HepG2 (cell line): ENCODE data around the gene NUF2. TPM values are rescaled to one million over a fixed set of nuclear protein-coding genes. Genes with fewer than 3 reads are reported as not detected.

ENCODE experiments used
- ATAC-seq: fragments of 200-7000 bp; cut with Tn5 transposase; 3 replicates; pipeline ENCODE4 v1.9.1; 2020; ENCODE audit warnings: mild to moderate bottlenecking, moderate library complexity
- BruUV-seq: library from RNA; stranded (reverse); fragments of 400-500 nt; replicated peaks from 2 replicates; lab custom pipeline; 2021; lab: Mats Ljungman, UMichigan
- CTCF ChIA-PET: fragments of 300-600 bp; formaldehyde crosslinking; extraction: SDS; loops from one replicate; lab custom pipeline; 2021; ENCODE audit warnings: low total read pairs, inconsistent platforms, low intra/inter-chr PET ratio; lab: Yijun Ruan, JAX
- POLR2A ChIA-PET: fragments of 350-600 bp; sonication (Branson Sonifier 250); formaldehyde crosslinking; loops from one replicate; lab custom pipeline; 2020; ENCODE audit warnings: antibody characterized with exemption, inconsistent platforms; lab: Yijun Ruan, JAX
- DNase-seq: peaks from one replicate; pipeline ENCODE4 v3.0.0-alpha.2; 2015; ENCODE audit warnings: low spot score
- FAIRE-seq: peaks from 3 replicates; lab custom pipeline; 2011; peaks lifted over from hg19 to GRCh38; lab: Jason Lieb, UNC
- H2AFZ ChIP-seq: one replicate; pipeline ENCODE4 v1.6.1; 2011; ENCODE audit warnings: low read length, inconsistent platforms
- H3K27ac ChIP-seq: fragments of 300-600 bp; 3 replicates; pipeline ENCODE4 v1.8.0; 2011; ENCODE audit warnings: mixed run types, mild to moderate bottlenecking, mixed read lengths, low read length, inconsistent platforms; ENCODE audit not compliant: insufficient read depth; ENCODE audit errors: extremely low read length
- H3K27me3 ChIP-seq, 2 experiments: fragments of 200-600 bp in 1 of 2; 2 replicates in 1 of 2; 3 replicates in 1 of 2; pipeline versions ENCODE4 v1.6.0 to v1.8.0; 2011; ENCODE audit warnings: low read length in 2 of 2, mild to moderate bottlenecking in 2 of 2, moderate library complexity in 2 of 2, inconsistent platforms in 1 of 2; ENCODE audit not compliant: insufficient read depth in 2 of 2, control insufficient read depth in 1 of 2
- H3K36me3 ChIP-seq, 2 experiments: fragments of 200-600 bp in 1 of 2; replicated peaks in 1 of 2; 2 replicates in 1 of 2; 3 replicates in 1 of 2; pipeline versions ENCODE4 v1.5.1 to v1.8.0; 2011; ENCODE audit warnings: low read length in 2 of 2, inconsistent platforms in 1 of 2; ENCODE audit not compliant: insufficient read depth in 2 of 2, control insufficient read depth in 1 of 2
- H3K4me1 ChIP-seq: 2 replicates; pipeline ENCODE4 v1.5.1; 2012; ENCODE audit warnings: low read length, inconsistent platforms; ENCODE audit not compliant: insufficient read depth
- H3K4me2 ChIP-seq: 2 replicates; pipeline ENCODE4 v1.6.0; 2011; ENCODE audit warnings: low read depth, low read length, inconsistent platforms
- H3K4me3 ChIP-seq, 3 experiments: fragments of 200-600 bp in 1 of 3; sonication (generic), shearing (Covaris generic) in 1 of 3; replicated peaks in 1 of 3; 2 replicates each; pipeline ENCODE4 v1.5.1; 2011 to 2016; ENCODE audit warnings: low read length in 3 of 3, inconsistent platforms in 2 of 3, low read depth in 2 of 3, mild to moderate bottlenecking in 2 of 3, control low read depth in 1 of 3, mixed read lengths in 1 of 3; ENCODE audit not compliant: insufficient read depth in 1 of 3
- H3K79me2 ChIP-seq: one replicate; pipeline ENCODE4 v1.6.1; 2011; ENCODE audit warnings: low read length, inconsistent platforms; ENCODE audit not compliant: insufficient read depth
- H3K9ac ChIP-seq: 2 replicates; pipeline ENCODE4 v1.6.0; 2011; ENCODE audit warnings: mild to moderate bottlenecking, low read depth, low read length, inconsistent platforms; ENCODE audit not compliant: insufficient read depth
- H3K9me3 ChIP-seq: 2 replicates; pipeline ENCODE4 v1.5.1; 2012; ENCODE audit warnings: mild to moderate bottlenecking, low read length
- H4K20me1 ChIP-seq: 2 replicates; pipeline ENCODE4 v1.6.0; 2011; ENCODE audit warnings: inconsistent platforms, mild to moderate bottlenecking, low read length, moderate library complexity; ENCODE audit not compliant: insufficient read depth
- ATF7 ChIP-seq, 2 experiments: fragments of 450-650 bp in 1 of 2; sonication (generic) in 1 of 2; formaldehyde crosslinking in 1 of 2; IDR thresholded peaks; 2 replicates each; pipeline versions ENCODE4 v1.4.0 to v1.6.1; 2016 to 2020; ENCODE audit warnings: antibody characterized with exemption in 1 of 2, mild to moderate bottlenecking in 1 of 2, missing genetic modification reagents in 1 of 2
- CREB1 ChIP-seq, 2 experiments: fragments of 450-650 bp in 1 of 2; IDR thresholded peaks; 2 replicates each; pipeline ENCODE4 v1.6.1; 2016 to 2017; ENCODE audit warnings: control low read depth in 1 of 2, mild to moderate bottlenecking in 1 of 2, missing compliant biosample characterization in 1 of 2, missing genetic modification characterization in 1 of 2
- EP300 ChIP-seq, 3 experiments: sonication (generic) in 1 of 3; formaldehyde crosslinking in 1 of 3; IDR thresholded peaks; 2 replicates each; pipeline versions ENCODE4 v1.5.1 to v1.6.1; 2011 to 2020; ENCODE audit warnings: low read depth in 2 of 3, low read length in 2 of 3, borderline replicate concordance in 1 of 3, improper control_type of control experiment in 1 of 3, mild to moderate bottlenecking in 1 of 3, missing genetic modification reagents in 1 of 3, moderate library complexity in 1 of 3
- RCOR2 ChIP-seq: IDR thresholded peaks from 2 replicates; pipeline ENCODE4 v1.6.1; 2016; ENCODE audit warnings: missing biosample characterization, missing genetic modification reagents
- ZBTB49 ChIP-seq: sonication (generic); formaldehyde crosslinking; IDR thresholded peaks from 2 replicates; pipeline ENCODE4 v1.4.0; 2020; ENCODE audit warnings: missing genetic modification reagents, borderline replicate concordance
- ZNF10 ChIP-seq: sonication (generic); formaldehyde crosslinking; IDR thresholded peaks from 2 replicates; pipeline ENCODE4 v1.4.0; 2020; ENCODE audit warnings: mild to moderate bottlenecking, low read depth, missing genetic modification reagents, borderline replicate concordance
- ZNF12 ChIP-seq: sonication (generic); formaldehyde crosslinking; IDR thresholded peaks from 2 replicates; pipeline ENCODE4 v1.5.0; 2020; ENCODE audit warnings: missing genetic modification reagents
- ZNF256 ChIP-seq: sonication (generic); formaldehyde crosslinking; conservative IDR thresholded peaks from 2 replicates; pipeline ENCODE4 v1.4.0; 2020; ENCODE audit warnings: missing genetic modification reagents
- WGBS: methylation state at CpG from one replicate; pipeline ENCODE4 v1.1.6; 2017; ENCODE audit warnings: low lambda C conversion rate; 5-methylcytosine and 5-hydroxymethylcytosine counted together
- in situ Hi-C: cut with HindIII; loops from 2 replicates; pipeline ENCODE4 v1.10.0; 2017; ENCODE audit warnings: low pct_unique_long_range_greater_than_20kb; ENCODE audit not compliant: extremely low pct_ligation_motif_present
- intact Hi-C: fragments of 100-400 bp; cut with micrococcal nuclease; formaldehyde crosslinking; loops from one replicate; pipeline ENCODE4 v1.10.0; 2022; ENCODE audit not compliant: unreplicated experiment
- polyA plus RNA-seq, 8 experiments: library from polyadenylated mRNA; depleted of rRNA in 3 of 8; stranded (reverse) in 7 of 8; unstranded in 1 of 8; fragments of >200 nt; fragmentation: Illumina TruSeq in 4 of 8; extraction: Trizol in 4 of 8; gene quantifications; 2 replicates each; pipeline versions ENCODE4 v1.2.1 to v1.2.3, GENCODE V29; 2011 to 2016; ENCODE audit warnings: low read depth in 4 of 8, missing spikeins in 1 of 8, mixed read lengths in 1 of 8; ENCODE audit not compliant: insufficient read depth in 1 of 8
- total RNA-seq, 5 experiments: library from RNA; depleted of rRNA; stranded (reverse); fragments of >200 nt; fragmentation: Illumina TruSeq; extraction: Trizol; gene quantifications; 2 replicates each; pipeline ENCODE4 v1.2.3, GENCODE V29; 2016; ENCODE audit warnings: low read depth in 1 of 5

NUF2 gene
- total and polyA plus RNA-seq, 2 of the 13 experiments (the other 11 are each of a cell fraction or from before 2014, with no cell fraction given) = 26.0 to 39.4 TPM

DNA sequence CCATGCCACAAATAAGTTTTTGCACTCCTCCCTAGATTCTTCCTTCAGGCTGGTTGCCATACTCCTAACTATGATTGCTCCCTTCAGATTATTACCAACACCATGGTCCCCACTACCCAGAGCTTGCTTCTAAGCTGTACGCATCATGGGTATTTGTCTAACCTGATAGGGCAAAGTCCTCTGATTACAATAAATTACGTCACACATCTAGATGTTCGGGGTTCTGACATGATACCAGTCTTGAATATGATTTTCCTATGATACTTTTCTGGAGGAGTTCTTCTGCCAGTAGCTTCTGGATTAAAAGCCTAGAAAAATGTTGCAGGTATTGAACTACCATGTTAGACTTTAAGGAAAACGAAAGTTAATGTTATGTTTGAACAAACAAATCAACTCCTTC lies 67.2 kb downstream of the NUF2 start:
- TF ChIP-seq RCOR2 (CRISPR knock-in tag) (no peak), ATF7 (IDR thresholded peaks at IDR 0.05) (peak; percentile 73), ATF7 (CRISPR knock-in tag; IDR thresholded peaks at IDR 0.05) (no peak), CREB1 (IDR thresholded peaks at IDR 0.05) (peak; percentile 77), CREB1 (CRISPR knock-in tag; IDR thresholded peaks at IDR 0.05) (no peak), ZBTB49 (CRISPR knock-in tag) (no peak)
- no peaks in the 10 kb centered on the region for H3K36me3 ChIP-seq
- POLR2A ChIA-PET = no interaction called here
- intact Hi-C loops (no loop called here), in situ Hi-C loops (loop anchor here (25.0 kb wide), 1 partner anchor 1673 kb away; no protein-coding TSS in a partner anchor)
- no peak for ATAC-seq
- H3K27ac ChIP-seq = no peak overlapping the region
- no peaks in the 10 kb centered on the region for H4K20me1 ChIP-seq
- CTCF ChIA-PET = no interaction called here
- BruUV-seq = no TSS peak
- FAIRE-seq = no peak
- H3K27me3 ChIP-seq = no peaks in the 10 kb centered on the region
- H3K4me3 ChIP-seq = no peak overlapping the region
- no peak overlapping the region for H3K4me2 ChIP-seq
- WGBS = 6% methylated on average over 4 of the region's 4 CpGs
- no peak overlapping the region for H2AFZ ChIP-seq
- no peak overlapping the region for H3K9ac ChIP-seq
- no peaks in the 10 kb centered on the region for H3K79me2 ChIP-seq
- no peaks in the 10 kb centered on the region for H3K4me1 ChIP-seq
- no peaks in the 10 kb centered on the region for H3K9me3 ChIP-seq
- DNase-seq = no peak

DNA sequence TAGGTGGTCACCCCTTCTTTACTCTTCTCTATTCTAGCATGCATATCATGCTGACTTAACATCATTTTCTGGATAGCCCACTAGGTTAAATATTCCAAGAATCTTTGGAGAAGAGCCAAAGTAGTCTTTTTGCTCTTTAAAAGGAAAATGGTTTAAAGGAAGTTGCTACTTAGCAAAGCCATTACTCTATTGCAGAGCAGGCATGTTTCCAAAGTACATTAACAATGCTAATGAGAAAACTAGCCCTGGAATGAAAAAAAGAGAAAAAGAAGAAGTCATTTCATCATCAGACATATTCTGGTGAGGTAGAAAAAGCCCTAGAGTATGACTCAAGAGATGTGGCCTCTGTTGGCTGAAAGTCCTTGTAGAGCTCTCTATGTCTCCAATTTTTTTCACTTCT lies 74.0 kb downstream of the NUF2 start:
- no peaks in the 10 kb centered on the region for H3K4me1 ChIP-seq
- H3K9me3 ChIP-seq = no peaks in the 10 kb centered on the region
- H3K4me2 ChIP-seq = no peak overlapping the region
- H3K27me3 ChIP-seq = no peaks in the 10 kb centered on the region; a peak in 1 of 5 replicates
- H3K27ac ChIP-seq = no peak overlapping the region
- no peak for TF ChIP-seq ZNF12
- TF ChIP-seq ZNF10 (CRISPR knock-in tag) = no peak
- TF ChIP-seq EP300 (IDR thresholded peaks at IDR 0.05; ENCODE audit: low read depth in 2 of 2, low read length in 2 of 2) = no peak
- no peak for TF ChIP-seq EP300 (CRISPR knock-in tag; IDR thresholded peaks at IDR 0.05; ENCODE audit: borderline replicate concordance)
- no peak for TF ChIP-seq ZNF256
- H4K20me1 ChIP-seq = no peaks in the 10 kb centered on the region
- intact Hi-C loops = no loop called here
- H3K36me3 ChIP-seq = no peaks in the 10 kb centered on the region
- FAIRE-seq (no peak), ATAC-seq (no peak), DNase-seq (no peak)
- no peaks in the 10 kb centered on the region for H3K79me2 ChIP-seq
- no peak overlapping the region for H3K4me3 ChIP-seq
- CTCF ChIA-PET = no interaction called here
- H3K9ac ChIP-seq = no peak overlapping the region
- in situ Hi-C loops = loop anchor here (25.0 kb wide), 1 partner anchor 1667 kb away; no protein-coding TSS in a partner anchor
- no peak overlapping the region for H2AFZ ChIP-seq
- POLR2A ChIA-PET = no interaction called here
- BruUV-seq = no TSS peak
